Smooth muscle cell (in vitro differentiated cells): ENCODE data around the gene RNF121. TPM values are rescaled to one million over a fixed set of nuclear protein-coding genes. Genes with fewer than 3 reads are reported as not detected.

Source experiments
- DNase-seq: peaks from one replicate; lab custom pipeline; 2025; ENCODE audit not compliant: unreplicated experiment; lab: John Stamatoyannopoulos, UW
- H2AFZ ChIP-seq: fragments of 200-600 bp; sonication (generic); 2 replicates; pipeline ENCODE4 v1.6.0; 2016; ENCODE audit warnings: antibody characterized with exemption, low read depth, mild to moderate bottlenecking
- H3F3A ChIP-seq: fragments of 200-600 bp; sonication (generic); 2 replicates; pipeline ENCODE4 v1.6.0; 2017; ENCODE audit warnings: antibody characterized with exemption, low read depth
- H3K27ac ChIP-seq: fragments of 200-600 bp; sonication (generic); 2 replicates; pipeline ENCODE4 v1.5.1; 2016; ENCODE audit warnings: low read depth, mild to moderate bottlenecking
- H3K27me3 ChIP-seq: fragments of 200-600 bp; sonication (generic); 2 replicates; pipeline ENCODE4 v1.6.1; 2016; ENCODE audit warnings: low read depth, mild to moderate bottlenecking
- H3K36me3 ChIP-seq: fragments of 200-600 bp; sonication (generic); 2 replicates; pipeline ENCODE4 v1.5.1; 2016; ENCODE audit warnings: low read depth
- H3K4me1 ChIP-seq: fragments of 200-600 bp; sonication (generic); 2 replicates; pipeline ENCODE4 v1.5.1; 2016; ENCODE audit warnings: low read depth
- H3K4me2 ChIP-seq: fragments of 200-600 bp; sonication (generic); 2 replicates; pipeline ENCODE4 v1.6.0; 2016; ENCODE audit warnings: mild to moderate bottlenecking
- H3K4me3 ChIP-seq: fragments of 200-600 bp; sonication (generic); 2 replicates; pipeline ENCODE4 v1.5.1; 2016; ENCODE audit warnings: mild to moderate bottlenecking
- H3K79me2 ChIP-seq: fragments of 200-600 bp; sonication (generic); 2 replicates; pipeline ENCODE4 v1.6.0; 2016; ENCODE audit warnings: low read depth, mild to moderate bottlenecking
- H3K9ac ChIP-seq: fragments of 200-600 bp; sonication (generic); 2 replicates; pipeline ENCODE4 v1.6.0; 2016; ENCODE audit warnings: low read depth
- H3K9me3 ChIP-seq: fragments of 200-600 bp; sonication (generic); replicated peaks from 2 replicates; pipeline ENCODE4 v1.5.1; 2016; ENCODE audit warnings: low read depth
- H4K20me1 ChIP-seq: fragments of 200-600 bp; sonication (generic); 2 replicates; pipeline ENCODE4 v1.6.0; 2016; ENCODE audit warnings: low read depth
- WGBS: methylation state at CpG from one replicate; pipeline ENCODE4 v1.1.7; 2016; ENCODE audit warnings: low lambda C conversion rate; 5-methylcytosine and 5-hydroxymethylcytosine counted together
- polyA plus RNA-seq: library from polyadenylated mRNA; unstranded; fragments of >200 nt; fragmentation: Nextera tagmentation; extraction: Ambion mirVana; gene quantifications from 2 replicates; pipeline ENCODE4 v1.2.1, GENCODE V29; 2016
- total RNA-seq: library from RNA; depleted of rRNA; stranded (reverse); fragments of >200 nt; gene quantifications from 2 replicates; pipeline ENCODE4 v1.2.3, GENCODE V29; 2014
- TF ChIP-seq, protein P1 (sequence below): fragments of 200-600 bp; sonication (generic); IDR thresholded peaks from 2 replicates; pipeline ENCODE4 v1.5.1; 2017; ENCODE audit warnings: borderline replicate concordance, mild to moderate bottlenecking, antibody characterized with exemption; ENCODE audit not compliant: insufficient read depth, poor library complexity, severe bottlenecking

Gene RNF121
- total and polyA plus RNA-seq, 2 experiments from 2014 or later = 34.4 to 49.5 TPM

DNA sequence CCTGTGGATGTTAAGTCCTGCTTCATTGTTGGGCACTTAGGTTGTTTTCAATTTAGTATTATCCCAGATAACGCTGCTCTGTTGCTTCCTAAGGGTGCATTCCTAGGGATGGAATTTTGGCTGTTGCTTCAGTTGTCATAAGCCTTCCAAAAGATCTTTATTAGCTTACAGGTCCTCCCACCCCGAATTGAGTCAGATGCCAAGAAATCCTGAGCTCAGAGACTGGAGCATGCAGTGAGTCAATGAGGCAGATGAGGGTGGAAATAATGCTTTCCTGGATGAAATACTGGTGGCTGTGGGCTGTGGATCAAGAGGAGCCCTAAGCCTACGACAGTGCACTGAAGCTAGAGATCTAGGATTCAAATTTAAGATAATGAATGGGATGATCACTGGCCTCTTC is 59.2 kb downstream of the RNF121 start:
- peaks cover 3% of the 10 kb centered on the region for H3K36me3 ChIP-seq
- TF ChIP-seq, protein P1, sequence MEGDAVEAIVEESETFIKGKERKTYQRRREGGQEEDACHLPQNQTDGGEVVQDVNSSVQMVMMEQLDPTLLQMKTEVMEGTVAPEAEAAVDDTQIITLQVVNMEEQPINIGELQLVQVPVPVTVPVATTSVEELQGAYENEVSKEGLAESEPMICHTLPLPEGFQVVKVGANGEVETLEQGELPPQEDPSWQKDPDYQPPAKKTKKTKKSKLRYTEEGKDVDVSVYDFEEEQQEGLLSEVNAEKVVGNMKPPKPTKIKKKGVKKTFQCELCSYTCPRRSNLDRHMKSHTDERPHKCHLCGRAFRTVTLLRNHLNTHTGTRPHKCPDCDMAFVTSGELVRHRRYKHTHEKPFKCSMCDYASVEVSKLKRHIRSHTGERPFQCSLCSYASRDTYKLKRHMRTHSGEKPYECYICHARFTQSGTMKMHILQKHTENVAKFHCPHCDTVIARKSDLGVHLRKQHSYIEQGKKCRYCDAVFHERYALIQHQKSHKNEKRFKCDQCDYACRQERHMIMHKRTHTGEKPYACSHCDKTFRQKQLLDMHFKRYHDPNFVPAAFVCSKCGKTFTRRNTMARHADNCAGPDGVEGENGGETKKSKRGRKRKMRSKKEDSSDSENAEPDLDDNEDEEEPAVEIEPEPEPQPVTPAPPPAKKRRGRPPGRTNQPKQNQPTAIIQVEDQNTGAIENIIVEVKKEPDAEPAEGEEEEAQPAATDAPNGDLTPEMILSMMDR = no peak
- no peak overlapping the region for H2AFZ ChIP-seq

DNA sequence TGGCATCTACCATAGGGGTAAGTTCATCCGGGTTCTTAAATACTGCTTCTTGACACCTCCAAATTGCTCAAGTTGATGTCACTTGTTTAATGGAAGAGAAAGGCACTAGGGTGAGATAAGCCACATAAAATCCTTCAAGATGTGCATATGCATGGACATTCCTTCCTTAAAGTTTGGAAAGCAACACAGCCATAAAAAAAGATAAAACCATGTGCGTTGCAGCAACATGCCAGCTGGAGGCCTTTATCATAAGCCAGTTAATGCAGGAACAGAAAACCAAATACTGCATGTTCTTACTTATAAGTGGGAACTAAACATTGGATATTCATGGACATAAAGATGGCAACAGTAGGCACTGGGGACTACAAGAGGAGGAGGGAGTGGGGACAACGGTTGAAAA is 61.9 kb downstream of the RNF121 start:
- no peaks in the 10 kb centered on the region for H3K79me2 ChIP-seq
- H2AFZ ChIP-seq = no peak overlapping the region
- no peak overlapping the region for H3K4me3 ChIP-seq
- H3F3A ChIP-seq = peaks cover 3% of the 10 kb centered on the region
- DNase-seq = no peak
- no peak overlapping the region for H3K9ac ChIP-seq
- no peak overlapping the region for H3K4me2 ChIP-seq
- H3K9me3 ChIP-seq = no peaks in the 10 kb centered on the region
- TF ChIP-seq, protein P1 = no peak
- no peaks in the 10 kb centered on the region for H3K36me3 ChIP-seq
- no peaks in the 10 kb centered on the region for H3K27me3 ChIP-seq
- WGBS = 48% methylated on average over 3 of the region's 3 CpGs
- H3K27ac ChIP-seq = no peak overlapping the region
- H3K4me1 ChIP-seq = no peaks in the 10 kb centered on the region
- peaks cover 20% of the 10 kb centered on the region for H4K20me1 ChIP-seq

More for the DNA sequence above, 59.2 kb downstream of the RNF121 start:
- no peak for DNase-seq
- H3K4me3 ChIP-seq = no peak overlapping the region
- H3K27me3 ChIP-seq = no peaks in the 10 kb centered on the region
- no peaks in the 10 kb centered on the region for H3K9me3 ChIP-seq
- no peaks in the 10 kb centered on the region for H3K4me1 ChIP-seq
- WGBS = 48% methylated on average over 3 of the region's 3 CpGs
- no peaks in the 10 kb centered on the region for H3K79me2 ChIP-seq
- H3F3A ChIP-seq = peaks cover 3% of the 10 kb centered on the region
- H3K27ac ChIP-seq = peak overlapping the region; percentile 16
- no peak overlapping the region for H3K9ac ChIP-seq
- no peak overlapping the region for H3K4me2 ChIP-seq
- H4K20me1 ChIP-seq = peaks cover 30% of the 10 kb centered on the region

DNA sequence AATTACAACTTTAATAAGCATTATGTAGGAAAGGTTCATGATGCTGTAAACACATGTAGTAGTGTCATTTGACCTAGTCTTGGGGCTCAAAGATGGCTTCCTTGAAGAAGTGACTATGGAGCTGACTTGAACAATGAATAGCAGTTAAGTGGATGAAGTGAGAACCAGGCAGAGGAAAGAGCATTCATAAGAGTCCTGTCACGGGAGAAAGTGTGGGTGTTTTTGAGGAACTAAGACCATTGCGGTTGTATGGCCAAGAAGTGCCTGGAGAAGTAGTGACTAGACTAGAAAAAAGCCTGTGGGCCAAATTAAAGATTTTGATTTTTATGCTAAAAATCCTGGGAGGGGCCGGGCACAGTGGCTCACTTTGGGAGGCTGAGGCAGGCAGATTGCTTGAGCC is 62.6 kb downstream of the RNF121 start:
- no peaks in the 10 kb centered on the region for H3K4me1 ChIP-seq
- WGBS = 95% methylated on average over 3 of the region's 3 CpGs
- H3K27me3 ChIP-seq = no peaks in the 10 kb centered on the region
- no peak overlapping the region for H3K9ac ChIP-seq
- no peaks in the 10 kb centered on the region for H3K79me2 ChIP-seq
- peaks cover 3% of the 10 kb centered on the region for H3F3A ChIP-seq
- no peak overlapping the region for H3K4me2 ChIP-seq
- no peak overlapping the region for H3K4me3 ChIP-seq
- H3K27ac ChIP-seq = no peak overlapping the region
- no peak overlapping the region for H2AFZ ChIP-seq
- H4K20me1 ChIP-seq = peaks cover 20% of the 10 kb centered on the region
- TF ChIP-seq, protein P1 = no peak
- no peaks in the 10 kb centered on the region for H3K36me3 ChIP-seq
- no peaks in the 10 kb centered on the region for H3K9me3 ChIP-seq
- DNase-seq = no peak

DNA sequence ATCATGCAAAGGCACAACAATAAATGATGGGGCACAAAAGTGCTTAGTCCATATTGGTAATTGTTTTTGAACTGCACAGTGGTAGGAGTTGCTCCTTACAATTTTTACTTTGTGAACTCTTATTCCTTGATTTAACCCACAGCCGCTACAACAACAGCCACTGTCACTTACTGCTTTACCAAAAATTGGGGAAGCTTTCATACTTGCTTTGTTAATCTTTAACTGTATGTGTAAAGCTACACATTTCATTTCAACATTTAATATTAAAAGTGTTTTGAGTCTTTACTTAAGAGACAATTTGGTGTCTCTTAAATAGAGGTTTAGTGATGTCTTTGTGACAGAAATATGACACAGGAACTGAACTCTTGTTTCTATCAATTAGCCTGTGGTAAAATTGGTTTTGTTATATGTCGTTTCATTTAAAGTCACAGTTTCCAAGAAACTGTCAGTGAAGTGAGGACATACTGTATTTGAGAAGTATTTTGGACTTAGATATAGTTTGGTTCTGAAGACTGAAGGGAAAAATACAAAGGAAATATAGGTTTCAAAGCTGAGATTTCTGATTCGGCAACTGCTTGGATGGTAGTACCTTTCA is 63.4 kb downstream of the RNF121 start:
- no peak for DNase-seq
- WGBS = 93% methylated on average over 3 of the region's 3 CpGs
- no peak overlapping the region for H2AFZ ChIP-seq
- H3K9me3 ChIP-seq = no peaks in the 10 kb centered on the region
- H3F3A ChIP-seq = peaks cover 3% of the 10 kb centered on the region
- H3K4me3 ChIP-seq = no peak overlapping the region
- no peaks in the 10 kb centered on the region for H3K4me1 ChIP-seq
- H3K27me3 ChIP-seq = no peaks in the 10 kb centered on the region
- H3K27ac ChIP-seq = no peak overlapping the region
- no peak overlapping the region for H3K4me2 ChIP-seq
- H3K36me3 ChIP-seq = no peaks in the 10 kb centered on the region
- no peak overlapping the region for H3K9ac ChIP-seq
- TF ChIP-seq, protein P1 = no peak
- H4K20me1 ChIP-seq = peaks cover 15% of the 10 kb centered on the region
- no peaks in the 10 kb centered on the region for H3K79me2 ChIP-seq
